Activated B cell treated with CpG ODN at 0.5 μM for 24 hours (primary cell): Measurements from ENCODE around the gene FBXO46. TPM values are rescaled to one million over a fixed set of nuclear protein-coding genes. Genes with fewer than 3 reads are reported as not detected.
A peak's percentile ranks its signal among the peaks of the same experiment; 100 is the strongest.

Experiments used
- ATAC-seq: fragments of 200-7000 bp; cut with Tn5 transposase; one replicate; pipeline ENCODE4 v1.10.0; 2021; ENCODE audit warnings: low read depth, mild to moderate bottlenecking, moderate library complexity
- CTCF ChIA-PET: fragments of 350-600 bp; sonication (Branson Sonifier 250); formaldehyde crosslinking; loops from one replicate; lab custom pipeline; 2021; ENCODE audit warnings: antibody characterized with exemption; lab: Charles Lee
- POLR2A ChIA-PET: fragments of 350-600 bp; sonication (Branson Sonifier 250); formaldehyde crosslinking; loops from one replicate; lab custom pipeline; 2021; ENCODE audit warnings: antibody characterized with exemption; lab: Charles Lee
- DNase-seq: peaks from one replicate; pipeline ENCODE4 v3.0.0; 2022
- H3K27ac Mint-ChIP-seq: one replicate; pipeline ENCODE4 v1.8.0; 2020; ENCODE audit warnings: mixed read lengths
- H3K27me3 Mint-ChIP-seq: one replicate; pipeline ENCODE4 v1.8.0; 2021; ENCODE audit warnings: mixed read lengths
- H3K36me3 Mint-ChIP-seq: one replicate; pipeline ENCODE4 v1.8.0; 2021; ENCODE audit warnings: low read depth, mixed read lengths
- H3K4me1 Mint-ChIP-seq: one replicate; pipeline ENCODE4 v1.8.0; 2021; ENCODE audit warnings: mixed read lengths
- H3K4me3 Mint-ChIP-seq: one replicate; pipeline ENCODE4 v1.8.0; 2020; ENCODE audit warnings: mild to moderate bottlenecking, mixed read lengths
- H3K9me3 Mint-ChIP-seq: one replicate; pipeline ENCODE4 v1.8.0; 2020; ENCODE audit warnings: mixed read lengths
- intact Hi-C: fragments of 100-400 bp; cut with micrococcal nuclease; formaldehyde crosslinking; loops from one replicate; pipeline ENCODE4 v1.15.1; 2024
- total RNA-seq: library from RNA; stranded (reverse); gene quantifications from 2 replicates; pipeline ENCODE4 v1.2.3, GENCODE V29; 2022
- TF ChIP-seq, protein P1 (sequence below): fragments of 200-600 bp; IDR thresholded peaks from one replicate; pipeline ENCODE4 v1.8.0; 2022; ENCODE audit warnings: antibody characterized with exemption, mild to moderate bottlenecking

The FBXO46 gene, protein sequence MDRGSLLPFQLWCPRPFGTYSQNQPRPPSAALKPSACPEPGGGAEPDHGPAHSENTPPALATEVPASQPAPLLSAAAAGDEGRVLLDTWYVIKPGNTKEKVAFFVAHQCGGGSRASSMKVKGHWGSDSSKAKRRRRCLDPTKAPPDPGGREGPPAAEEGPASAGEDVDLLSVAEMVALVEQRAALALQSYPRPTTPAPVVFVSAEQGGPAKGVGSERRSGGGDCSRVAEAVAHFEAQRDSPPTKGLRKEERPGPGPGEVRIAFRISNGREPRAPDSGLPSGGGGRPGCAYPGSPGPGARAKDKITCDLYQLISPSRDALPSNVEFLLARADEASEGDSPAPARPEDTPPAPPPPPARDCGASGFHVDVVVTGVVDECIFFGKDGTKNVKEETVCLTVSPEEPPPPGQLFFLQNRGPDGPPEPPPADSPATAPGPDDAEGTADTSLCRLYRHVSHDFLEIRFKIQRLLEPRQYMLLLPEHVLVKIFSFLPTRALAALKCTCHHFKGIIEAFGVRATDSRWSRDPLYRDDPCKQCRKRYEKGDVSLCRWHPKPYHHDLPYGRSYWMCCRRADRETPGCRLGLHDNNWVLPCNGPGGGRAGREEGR
- total RNA-seq: 36.3 and 44.0 TPM in 2 replicates

- Mint-ChIP-seq H3K27ac (peak within 1 kb of the TSS; percentile 93), H3K4me3 (peak within 1 kb of the TSS; percentile 95), H3K9me3 (no peaks in the 10 kb centered on the region), H3K27me3 (no peaks in the 10 kb centered on the region), H3K4me1 (peaks cover 25% of the 10 kb centered on the region), H3K36me3 (peaks cover 18% of the 10 kb centered on the region)
- ATAC-seq (peak; percentile 98), DNase-seq (peak; percentile 86)
- POLR2A ChIA-PET: interaction anchor here (0.6 to 3.3 kb wide), 18 partner anchors 9 to 552 kb away, joined by 3 to 59 read pairs (median 6); partner anchors contain the start of genes BLOC1S3, DMWD, IRF2BP1 and MYPOP
- intact Hi-C loops: loop anchor here (1.0 to 2.0 kb wide), 7 partner anchors 13 to 156 kb away; partner anchors contain the start of genes DMWD, IRF2BP1, QPCTL and SYMPK
- CTCF ChIA-PET: interaction anchor here (0.7 to 2.2 kb wide), 6 partner anchors 13 to 797 kb away, joined by 3 to 9 read pairs (median 4); partner anchors contain the start of genes QPCTL and SIX5
- TF ChIP-seq, protein P1, sequence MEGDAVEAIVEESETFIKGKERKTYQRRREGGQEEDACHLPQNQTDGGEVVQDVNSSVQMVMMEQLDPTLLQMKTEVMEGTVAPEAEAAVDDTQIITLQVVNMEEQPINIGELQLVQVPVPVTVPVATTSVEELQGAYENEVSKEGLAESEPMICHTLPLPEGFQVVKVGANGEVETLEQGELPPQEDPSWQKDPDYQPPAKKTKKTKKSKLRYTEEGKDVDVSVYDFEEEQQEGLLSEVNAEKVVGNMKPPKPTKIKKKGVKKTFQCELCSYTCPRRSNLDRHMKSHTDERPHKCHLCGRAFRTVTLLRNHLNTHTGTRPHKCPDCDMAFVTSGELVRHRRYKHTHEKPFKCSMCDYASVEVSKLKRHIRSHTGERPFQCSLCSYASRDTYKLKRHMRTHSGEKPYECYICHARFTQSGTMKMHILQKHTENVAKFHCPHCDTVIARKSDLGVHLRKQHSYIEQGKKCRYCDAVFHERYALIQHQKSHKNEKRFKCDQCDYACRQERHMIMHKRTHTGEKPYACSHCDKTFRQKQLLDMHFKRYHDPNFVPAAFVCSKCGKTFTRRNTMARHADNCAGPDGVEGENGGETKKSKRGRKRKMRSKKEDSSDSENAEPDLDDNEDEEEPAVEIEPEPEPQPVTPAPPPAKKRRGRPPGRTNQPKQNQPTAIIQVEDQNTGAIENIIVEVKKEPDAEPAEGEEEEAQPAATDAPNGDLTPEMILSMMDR: no peak
These were observed at the start of gene FBXO46 for GRCh38 chr19:45730368-45731288. Gene FBXO46 (minus strand): TSS chr19:45730896. CDS start chr19:45713495, 17,401 bp downstream.

- DNase-seq: no peak
- TF ChIP-seq, protein P1: no peak
- Mint-ChIP-seq H3K4me3 (no peak overlapping the region), H3K27me3 (peaks cover 4% of the 10 kb centered on the region), H3K36me3 (peaks cover 13% of the 10 kb centered on the region), H3K4me1 (peaks cover 26% of the 10 kb centered on the region), H3K27ac (no peak overlapping the region), H3K9me3 (no peaks in the 10 kb centered on the region)
- POLR2A ChIA-PET: no interaction called here
- CTCF ChIA-PET: no interaction called here
- intact Hi-C loops: no loop called here
- no peak for ATAC-seq
These were observed 49.4 kb upstream of the FBXO46 start for GRCh38 chr19:45780146-45780447.

DNA sequence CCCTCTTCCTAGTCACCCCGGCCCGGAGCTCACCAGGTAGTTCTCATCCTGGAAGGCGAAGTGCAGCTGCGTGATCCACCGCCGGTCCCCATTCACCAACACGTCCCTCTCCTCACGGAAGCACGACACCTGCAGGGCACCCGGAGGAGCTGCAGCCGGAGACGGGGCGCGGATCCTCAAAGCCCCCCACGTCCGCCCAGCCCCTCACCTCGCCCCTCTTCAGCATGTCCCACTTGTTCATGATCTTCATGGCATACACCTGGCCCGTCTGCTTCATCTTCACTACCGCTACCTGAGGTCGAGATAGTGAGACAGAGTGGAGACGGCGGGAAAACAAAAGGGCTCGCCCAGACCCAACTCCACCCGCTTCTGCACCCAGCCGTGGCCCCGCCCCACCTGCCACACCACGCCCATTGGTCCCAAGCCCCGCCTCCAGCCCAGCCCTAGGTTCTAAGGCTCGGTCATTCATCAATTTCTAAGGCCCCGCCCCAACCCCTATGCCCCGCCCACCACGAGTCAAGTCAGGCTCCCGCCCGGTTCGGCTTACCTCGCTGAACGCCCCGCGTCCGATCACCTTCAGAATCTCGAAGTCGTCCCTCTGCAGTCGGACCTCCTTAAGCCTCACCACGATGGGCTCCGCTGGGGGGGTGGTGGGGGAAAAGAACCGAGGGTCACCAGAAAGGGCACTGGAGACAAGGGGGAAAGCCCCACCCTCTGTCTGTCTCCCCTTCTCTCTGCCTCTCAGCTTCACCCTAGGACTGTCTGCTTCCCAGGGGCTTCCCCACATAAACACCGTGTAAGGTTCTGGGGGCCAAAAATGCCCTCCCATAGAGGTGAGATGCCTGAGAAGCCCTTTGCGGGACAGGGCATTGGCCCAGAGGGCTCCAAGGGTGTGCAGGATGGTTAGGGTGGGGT is 48.8 kb upstream of the FBXO46 start:
- peak overlapping the region; percentile 9 for H3K27ac Mint-ChIP-seq
- H3K4me1 Mint-ChIP-seq: peaks cover 26% of the 10 kb centered on the region
- peaks cover 10% of the 10 kb centered on the region for H3K36me3 Mint-ChIP-seq
- peaks cover 4% of the 10 kb centered on the region for H3K27me3 Mint-ChIP-seq
- intact Hi-C loops: loop anchor here (1.0 to 10.0 kb wide), 4 partner anchors 9 to 355 kb away; partner anchors contain the start of genes DMWD, ERCC1 and FBXO46
- ChIA-PET POLR2A (interaction anchor here (0.6 to 1.2 kb wide), 3 partner anchors 10 to 148 kb away, joined by 3 to 13 read pairs (median 4); partner anchors contain the start of genes DMWD and SIX5), CTCF (interaction anchor here (1.0 to 1.2 kb wide), 2 partner anchors 10 to 38 kb away, joined by 3 to 23 read pairs; partner anchors contain the start of gene SIX5)
- ATAC-seq: peak; percentile 96
- peak overlapping the region; percentile 82 for H3K4me3 Mint-ChIP-seq
- no peaks in the 10 kb centered on the region for H3K9me3 Mint-ChIP-seq
- peak; percentile 84 for DNase-seq
- TF ChIP-seq, protein P1: no peak

DNA sequence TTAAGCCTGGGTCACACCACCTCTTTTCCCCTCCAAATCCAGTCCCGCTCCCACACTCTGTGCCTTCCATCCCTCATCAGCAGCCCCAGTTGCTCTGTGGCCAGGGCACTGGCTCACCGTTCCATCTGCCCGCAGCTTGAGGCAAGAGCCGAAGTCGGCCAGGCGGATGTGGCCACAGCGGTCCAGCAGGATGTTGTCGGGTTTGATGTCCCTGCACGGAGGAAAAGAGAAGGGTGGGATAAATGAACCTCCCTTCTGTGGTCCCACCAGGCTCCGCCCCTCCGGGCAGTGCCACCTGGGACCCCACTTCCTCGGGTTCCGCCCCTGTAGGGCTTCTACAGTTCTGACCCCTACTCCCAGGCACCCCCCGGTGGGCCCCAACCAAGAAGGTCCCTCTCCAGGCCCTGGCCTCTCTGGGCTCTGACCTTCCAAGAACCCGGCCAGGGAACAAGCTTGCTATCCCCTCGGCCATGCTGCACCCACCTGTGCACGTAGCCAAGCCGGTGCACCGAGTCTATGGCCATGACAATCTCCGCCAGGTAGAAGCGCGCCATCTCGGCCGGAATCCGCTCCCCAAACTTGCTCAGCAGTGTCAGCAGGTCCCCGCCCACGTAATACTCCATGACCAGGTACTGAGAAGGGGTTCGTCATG is 47.4 kb upstream of the FBXO46 start:
- ChIA-PET POLR2A (interaction anchor here (1.2 kb wide), 1 partner anchor 9 kb away, joined by 3 read pairs; the partner anchor contains the start of gene SIX5), CTCF (no interaction called here)
- H3K27ac Mint-ChIP-seq: no peak overlapping the region
- peaks cover 4% of the 10 kb centered on the region for H3K27me3 Mint-ChIP-seq
- DNase-seq (no peak), ATAC-seq (no peak)
- TF ChIP-seq, protein P1: no peak
- H3K9me3 Mint-ChIP-seq: no peaks in the 10 kb centered on the region
- peaks cover 10% of the 10 kb centered on the region for H3K36me3 Mint-ChIP-seq
- H3K4me3 Mint-ChIP-seq: no peak overlapping the region
- intact Hi-C loops: loop anchor here (2.0 to 10.0 kb wide), 2 partner anchors 47 to 353 kb away; partner anchors contain the start of genes ERCC1 and FBXO46
- H3K4me1 Mint-ChIP-seq: peaks cover 29% of the 10 kb centered on the region
